Mucosa of rectum (tissue), 2 donors: ENCODE results near the gene BTBD2.

Source experiments
- H3K27ac ChIP-seq, 2 donors: one replicate each; pipeline ENCODE4 v1.7.0; 2013; ENCODE audit warnings: inconsistent platforms in 2 of 2, low read depth in 2 of 2, low read length in 2 of 2
- H3K27me3 ChIP-seq, 2 donors: one replicate each; pipeline ENCODE4 v1.7.0; 2013; ENCODE audit warnings: low read length in 2 of 2; ENCODE audit not compliant: control insufficient read depth in 2 of 2, insufficient read depth in 2 of 2
- H3K36me3 ChIP-seq, 2 donors: one replicate each; pipeline ENCODE4 v1.7.0; 2013; ENCODE audit warnings: low read length in 2 of 2; ENCODE audit not compliant: control insufficient read depth in 2 of 2, insufficient read depth in 2 of 2
- H3K4me1 ChIP-seq, 2 donors: one replicate each; pipeline ENCODE4 v1.7.0; 2013; ENCODE audit warnings: low read length in 2 of 2, mild to moderate bottlenecking in 1 of 2; ENCODE audit not compliant: control insufficient read depth in 2 of 2, insufficient read depth in 2 of 2
- H3K4me3 ChIP-seq, 2 donors: one replicate each; pipeline ENCODE4 v1.7.0; 2013; ENCODE audit warnings: low read length in 2 of 2
- H3K9ac ChIP-seq, 2 donors: one replicate each; pipeline ENCODE4 v1.7.0; 2013; ENCODE audit warnings: low read length in 2 of 2, low read depth in 1 of 2, mild to moderate bottlenecking in 1 of 2
- H3K9me3 ChIP-seq, 2 donors: one replicate each; pipeline ENCODE4 v1.7.0; 2013; ENCODE audit warnings: low read length in 2 of 2; ENCODE audit not compliant: control insufficient read depth in 2 of 2
- donor health status: healthy.
- donor health status: Normal muscosa, but diverticular disease.

The BTBD2 gene

GRCh38 chr19:2013683-2013961 is 1.9 kb downstream of the BTBD2 start:
- H3K36me3 ChIP-seq = no peaks in the 10 kb centered on the region
- H3K9ac ChIP-seq = no peak overlapping the region
- no peaks in the 10 kb centered on the region for H3K27me3 ChIP-seq
- no peak overlapping the region for H3K4me3 ChIP-seq
- peaks cover 4 to 7% of the 10 kb centered on the region in 2 donors for H3K4me1 ChIP-seq
- no peak overlapping the region for H3K27ac ChIP-seq
- H3K9me3 ChIP-seq = no peaks in the 10 kb centered on the region

GRCh38 chr19:2012941-2013682 is 2.4 kb downstream of the BTBD2 start:
- H3K9ac ChIP-seq = no peak overlapping the region
- H3K4me1 ChIP-seq = peaks cover 4 to 7% of the 10 kb centered on the region in 2 donors
- H3K36me3 ChIP-seq = no peaks in the 10 kb centered on the region
- no peaks in the 10 kb centered on the region for H3K9me3 ChIP-seq
- no peak overlapping the region for H3K4me3 ChIP-seq
- H3K27ac ChIP-seq = no peak overlapping the region
- H3K27me3 ChIP-seq = no peaks in the 10 kb centered on the region

- Histone ChIP-seq H3K9ac (no peak overlapping the region), H3K27ac (no peak overlapping the region), H3K4me3 (no peak overlapping the region), H3K36me3 (no peaks in the 10 kb centered on the region), H3K27me3 (no peaks in the 10 kb centered on the region), H3K9me3 (no peaks in the 10 kb centered on the region), H3K4me1 (peaks cover 1 to 4% of the 10 kb centered on the region in 2 donors)
Observed at GRCh38 chr19:2011169-2011568, 4.3 kb downstream of the BTBD2 start.

- H3K36me3 ChIP-seq = no peaks in the 10 kb centered on the region
- no peak overlapping the region for H3K9ac ChIP-seq
- H3K4me1 ChIP-seq = peaks cover 0 to 2% of the 10 kb centered on the region in 2 donors
- H3K27ac ChIP-seq = no peak overlapping the region
- H3K27me3 ChIP-seq = no peaks in the 10 kb centered on the region
- no peaks in the 10 kb centered on the region for H3K9me3 ChIP-seq
- H3K4me3 ChIP-seq = no peak overlapping the region
Observed at GRCh38 chr19:2010135-2010668, 5.3 kb downstream of the BTBD2 start.

- Histone ChIP-seq H3K27me3 (no peaks in the 10 kb centered on the region), H3K36me3 (peaks cover 3 to 17% of the 10 kb centered on the region in 2 donors), H3K4me3 (no peak overlapping the region), H3K4me1 (no peaks in the 10 kb centered on the region), H3K9ac (no peak overlapping the region), H3K9me3 (no peaks in the 10 kb centered on the region), H3K27ac (no peak overlapping the region)
Observed at GRCh38 chr19:2003874-2004273, 11.6 kb downstream of the BTBD2 start.

GRCh38 chr19:1999856-2000515 is 15.5 kb downstream of the BTBD2 start:
- Histone ChIP-seq H3K4me3 (no peak overlapping the region), H3K27ac (no peak overlapping the region), H3K4me1 (no peaks in the 10 kb centered on the region), H3K27me3 (no peaks in the 10 kb centered on the region), H3K9ac (no peak overlapping the region), H3K36me3 (peaks cover 3 to 17% of the 10 kb centered on the region in 2 donors), H3K9me3 (no peaks in the 10 kb centered on the region)

GRCh38 chr19:1998712-1999708 is 16.5 kb downstream of the BTBD2 start:
- no peak overlapping the region for H3K27ac ChIP-seq
- no peak overlapping the region for H3K9ac ChIP-seq
- no peaks in the 10 kb centered on the region for H3K27me3 ChIP-seq
- H3K4me1 ChIP-seq = no peaks in the 10 kb centered on the region
- peaks cover 3 to 17% of the 10 kb centered on the region in 2 donors for H3K36me3 ChIP-seq
- H3K4me3 ChIP-seq = no peak overlapping the region
- no peaks in the 10 kb centered on the region for H3K9me3 ChIP-seq

- Histone ChIP-seq H3K9ac (no peak overlapping the region), H3K36me3 (peaks cover 3 to 16% of the 10 kb centered on the region in 2 donors), H3K9me3 (no peaks in the 10 kb centered on the region), H3K27me3 (no peaks in the 10 kb centered on the region), H3K4me3 (no peak overlapping the region), H3K27ac (no peak overlapping the region), H3K4me1 (no peaks in the 10 kb centered on the region)
Observed at GRCh38 chr19:1997353-1998233, 17.9 kb downstream of the BTBD2 start.

- peaks cover 16 to 29% of the 10 kb centered on the region in 2 donors for H3K36me3 ChIP-seq
- H3K4me1 ChIP-seq = no peaks in the 10 kb centered on the region
- H3K9ac ChIP-seq = no peak overlapping the region
- H3K27me3 ChIP-seq = no peaks in the 10 kb centered on the region
- H3K27ac ChIP-seq = no peak overlapping the region
- no peak overlapping the region for H3K4me3 ChIP-seq
- no peaks in the 10 kb centered on the region for H3K9me3 ChIP-seq
Observed at GRCh38 chr19:1992759-1993260, 22.7 kb downstream of the BTBD2 start.
